ENCODE measurements around the gene LMNTD2. TPM values are rescaled to one million over a fixed set of nuclear protein-coding genes. Genes with fewer than 3 reads are reported as not detected.

The LMNTD2 gene
- total RNA-seq, 1 experiment from 2014 or later: 6.1 TPM

DNA sequence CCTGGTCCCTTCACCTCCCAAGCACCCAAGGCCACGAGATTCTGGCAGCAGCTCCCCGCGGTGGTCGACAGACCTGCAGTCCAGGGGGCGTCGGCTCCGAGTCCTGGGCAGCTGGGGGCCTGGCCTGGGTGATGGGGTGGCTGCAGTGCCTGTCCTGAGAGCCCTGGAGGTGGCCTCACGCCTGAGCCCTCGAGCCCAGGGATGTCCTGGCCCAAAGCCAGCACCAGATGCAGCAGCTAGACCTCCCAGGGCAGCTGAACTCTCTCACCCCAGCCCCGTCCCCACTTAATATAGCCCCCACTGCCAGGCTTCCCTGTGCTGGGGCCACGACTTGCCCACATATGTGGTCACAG lies 6.6 kb downstream of the LMNTD2 start:
- Mint-ChIP-seq H3K27ac (ENCODE audit: low read depth, unreplicated experiment) (no peak overlapping the region), H3K9me3 (ENCODE audit: unreplicated experiment) (no peaks in the 10 kb centered on the region), H3K4me1 (ENCODE audit: insufficient read depth, unreplicated experiment) (peaks cover under 1% of the 10 kb centered on the region), H3K27me3 (ENCODE audit: insufficient read depth, unreplicated experiment) (no peaks in the 10 kb centered on the region), H3K4me3 (ENCODE audit: unreplicated experiment) (no peak overlapping the region), H3K36me3 (ENCODE audit: insufficient read depth, unreplicated experiment) (no peaks in the 10 kb centered on the region)
- DNase-seq (ENCODE audit: unreplicated experiment): no peak
- POLR2A ChIA-PET: interaction anchor here (0.6 to 1.8 kb wide), 5 partner anchors 9 to 153 kb away, joined by 3 to 9 read pairs (median 4); partner anchors contain the start of gene PHRF1
- intact Hi-C loops (cut with micrococcal nuclease): no loop called here
- CTCF ChIA-PET: interaction anchor here (0.6 to 0.8 kb wide), 3 partner anchors 8 to 175 kb away, joined by 3 to 4 read pairs (median 4); no protein-coding TSS in a partner anchor
- BruUV-seq (replicated peaks): no TSS peak
- TF ChIP-seq, protein P1, sequence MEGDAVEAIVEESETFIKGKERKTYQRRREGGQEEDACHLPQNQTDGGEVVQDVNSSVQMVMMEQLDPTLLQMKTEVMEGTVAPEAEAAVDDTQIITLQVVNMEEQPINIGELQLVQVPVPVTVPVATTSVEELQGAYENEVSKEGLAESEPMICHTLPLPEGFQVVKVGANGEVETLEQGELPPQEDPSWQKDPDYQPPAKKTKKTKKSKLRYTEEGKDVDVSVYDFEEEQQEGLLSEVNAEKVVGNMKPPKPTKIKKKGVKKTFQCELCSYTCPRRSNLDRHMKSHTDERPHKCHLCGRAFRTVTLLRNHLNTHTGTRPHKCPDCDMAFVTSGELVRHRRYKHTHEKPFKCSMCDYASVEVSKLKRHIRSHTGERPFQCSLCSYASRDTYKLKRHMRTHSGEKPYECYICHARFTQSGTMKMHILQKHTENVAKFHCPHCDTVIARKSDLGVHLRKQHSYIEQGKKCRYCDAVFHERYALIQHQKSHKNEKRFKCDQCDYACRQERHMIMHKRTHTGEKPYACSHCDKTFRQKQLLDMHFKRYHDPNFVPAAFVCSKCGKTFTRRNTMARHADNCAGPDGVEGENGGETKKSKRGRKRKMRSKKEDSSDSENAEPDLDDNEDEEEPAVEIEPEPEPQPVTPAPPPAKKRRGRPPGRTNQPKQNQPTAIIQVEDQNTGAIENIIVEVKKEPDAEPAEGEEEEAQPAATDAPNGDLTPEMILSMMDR (IDR thresholded peaks at IDR 0.05; ENCODE audit: unreplicated experiment): no peak

DNA sequence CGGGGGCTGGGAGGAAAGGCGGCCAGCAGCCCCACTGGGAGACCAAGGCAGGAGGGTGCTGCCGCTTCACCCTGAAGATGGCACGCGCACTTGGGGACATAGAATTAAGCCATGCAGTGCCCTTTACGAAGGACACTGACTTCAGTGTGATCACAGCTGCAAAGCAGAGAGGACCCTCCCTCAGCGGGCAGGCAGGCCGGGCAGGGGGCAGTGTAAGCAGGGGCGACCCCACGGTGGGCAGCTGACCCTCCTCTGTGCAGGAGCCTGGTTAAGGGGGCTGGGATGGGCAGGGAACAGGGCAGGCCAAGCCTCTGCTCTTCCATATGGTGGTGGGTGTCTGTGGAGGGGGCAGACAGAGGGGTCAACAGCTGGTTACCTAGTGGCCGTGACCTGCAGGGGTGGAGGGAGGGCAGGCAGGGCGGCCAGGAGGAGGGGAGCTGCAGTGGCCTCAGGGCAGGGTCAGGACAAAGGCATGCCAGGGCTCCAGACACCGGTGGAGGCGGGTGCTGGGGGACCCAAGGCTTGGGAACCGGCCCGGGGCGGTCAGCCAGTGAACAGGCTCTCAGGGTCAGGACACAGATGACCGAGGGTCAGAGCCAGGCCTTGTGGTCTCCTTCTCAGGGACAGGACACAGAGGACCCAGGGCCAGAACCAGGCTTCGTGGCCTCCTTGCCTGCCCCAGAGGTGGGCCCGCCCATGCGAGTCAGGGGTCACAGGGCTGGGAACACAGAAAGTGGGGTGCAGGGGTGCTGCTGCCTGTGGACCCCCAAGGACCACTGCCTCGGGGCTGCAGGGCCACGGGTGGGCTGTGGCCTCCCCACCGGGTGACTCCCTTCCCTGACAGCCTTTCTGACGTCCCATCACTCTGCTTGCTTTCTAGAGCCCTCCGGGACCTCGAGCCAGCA lies 7.2 kb downstream of the LMNTD2 start:
- BruUV-seq (replicated peaks): no TSS peak
- TF ChIP-seq, protein P1 (IDR thresholded peaks at IDR 0.05; ENCODE audit: unreplicated experiment): no peak
- no peak for DNase-seq (ENCODE audit: unreplicated experiment)
- H3K27ac Mint-ChIP-seq (ENCODE audit: low read depth, unreplicated experiment): no peak overlapping the region
- H3K36me3 Mint-ChIP-seq (ENCODE audit: insufficient read depth, unreplicated experiment): no peaks in the 10 kb centered on the region
- POLR2A ChIA-PET: interaction anchor here (0.6 to 1.4 kb wide), 3 partner anchors 8 to 154 kb away, joined by 4 read pairs; no protein-coding TSS in a partner anchor
- intact Hi-C loops (cut with micrococcal nuclease): no loop called here
- H3K27me3 Mint-ChIP-seq (ENCODE audit: insufficient read depth, unreplicated experiment): no peaks in the 10 kb centered on the region
- no peaks in the 10 kb centered on the region for H3K4me1 Mint-ChIP-seq (ENCODE audit: insufficient read depth, unreplicated experiment)
- no peaks in the 10 kb centered on the region for H3K9me3 Mint-ChIP-seq (ENCODE audit: unreplicated experiment)
- no peak overlapping the region for H3K4me3 Mint-ChIP-seq (ENCODE audit: unreplicated experiment)
- CTCF ChIA-PET: interaction anchor here (0.6 to 0.7 kb wide), 2 partner anchors 25 to 176 kb away, joined by 4 read pairs; no protein-coding TSS in a partner anchor

DNA sequence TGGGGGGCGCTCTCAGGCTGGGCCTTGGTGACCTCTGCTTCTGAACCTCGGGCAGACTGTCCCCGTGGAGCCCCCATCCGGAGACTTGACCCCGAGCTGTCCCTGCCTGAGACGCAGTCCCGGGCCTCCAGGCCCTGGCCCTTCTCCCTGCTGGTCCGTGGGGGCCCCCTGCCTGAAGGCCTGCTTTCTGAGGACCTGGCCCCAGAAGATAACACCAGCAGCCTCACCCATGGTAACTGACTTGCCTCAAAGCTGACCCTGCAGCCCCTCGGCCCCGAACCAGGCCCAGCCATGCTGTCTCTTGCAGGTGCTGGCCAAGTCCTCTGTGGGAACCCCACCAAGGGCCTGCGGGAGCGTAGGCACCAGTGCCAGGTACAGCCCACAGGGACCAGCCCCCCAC lies 8.9 kb downstream of the LMNTD2 start:
- H3K27me3 Mint-ChIP-seq (ENCODE audit: insufficient read depth, unreplicated experiment): no peaks in the 10 kb centered on the region
- no peaks in the 10 kb centered on the region for H3K9me3 Mint-ChIP-seq (ENCODE audit: unreplicated experiment)
- TF ChIP-seq, protein P1 (IDR thresholded peaks at IDR 0.05; ENCODE audit: unreplicated experiment): no peak
- no TSS peak for BruUV-seq (replicated peaks)
- no peaks in the 10 kb centered on the region for H3K4me1 Mint-ChIP-seq (ENCODE audit: insufficient read depth, unreplicated experiment)
- CTCF ChIA-PET: interaction anchor here (0.6 kb wide), 1 partner anchor 13 kb away, joined by 5 read pairs; no protein-coding TSS in a partner anchor
- DNase-seq (ENCODE audit: unreplicated experiment): no peak
- no peak overlapping the region for H3K27ac Mint-ChIP-seq (ENCODE audit: low read depth, unreplicated experiment)
- intact Hi-C loops (cut with micrococcal nuclease): no loop called here
- H3K4me3 Mint-ChIP-seq (ENCODE audit: unreplicated experiment): no peak overlapping the region
- POLR2A ChIA-PET: no interaction called here
- H3K36me3 Mint-ChIP-seq (ENCODE audit: insufficient read depth, unreplicated experiment): no peaks in the 10 kb centered on the region

GRCh38 chr11:551131-551530 lies 9.4 kb downstream of the LMNTD2 start:
- H3K27me3 Mint-ChIP-seq (ENCODE audit: insufficient read depth, unreplicated experiment): no peaks in the 10 kb centered on the region
- no peak overlapping the region for H3K4me3 Mint-ChIP-seq (ENCODE audit: unreplicated experiment)
- TF ChIP-seq, protein P1 (IDR thresholded peaks at IDR 0.05; ENCODE audit: unreplicated experiment): no peak
- no TSS peak for BruUV-seq (replicated peaks)
- no peaks in the 10 kb centered on the region for H3K4me1 Mint-ChIP-seq (ENCODE audit: insufficient read depth, unreplicated experiment)
- no peak overlapping the region for H3K27ac Mint-ChIP-seq (ENCODE audit: low read depth, unreplicated experiment)
- intact Hi-C loops (cut with micrococcal nuclease): no loop called here
- ChIA-PET POLR2A (no interaction called here), CTCF (interaction anchor here (0.6 to 0.7 kb wide), 2 partner anchors 27 to 32 kb away, joined by 3 read pairs; no protein-coding TSS in a partner anchor)
- H3K9me3 Mint-ChIP-seq (ENCODE audit: unreplicated experiment): no peaks in the 10 kb centered on the region
- H3K36me3 Mint-ChIP-seq (ENCODE audit: insufficient read depth, unreplicated experiment): no peaks in the 10 kb centered on the region
- DNase-seq (ENCODE audit: unreplicated experiment): no peak
